ENCODE results near the gene KCNN1. TPM values are rescaled to one million over a fixed set of nuclear protein-coding genes. Genes with fewer than 3 reads are reported as not detected.

KCNN1 gene
- total and polyA plus RNA-seq, 9 of the 15 experiments (the other 6 are each of a cell fraction or from before 2014, with no cell fraction given), result 0.01 to 6.2 (median 0.72) TPM

- TF ChIP-seq FOXP4 (CRISPR knock-in tag; IDR thresholded peaks at IDR 0.05; ENCODE audit: borderline replicate concordance) (no peak), SAFB (IDR thresholded peaks at IDR 0.05; ENCODE audit: borderline replicate concordance, low read depth, low read length) (no peak), VEZF1 (CRISPR knock-in tag; IDR thresholded peaks at IDR 0.05) (no peak), EGR1 (conservative IDR thresholded peaks at IDR 0.05) (peak; percentile 43), ZFPM2 (CRISPR knock-in tag; IDR thresholded peaks at IDR 0.05) (no peak), ATF6 (CRISPR knock-in tag; IDR thresholded peaks at IDR 0.05) (no peak), ZNF764 (CRISPR knock-in tag; IDR thresholded peaks at IDR 0.05; ENCODE audit: low read depth) (no peak), CREB1 (IDR thresholded peaks at IDR 0.05) (no peak), CREB1 (CRISPR knock-in tag; IDR thresholded peaks at IDR 0.05) (no peak), ZNF584 (CRISPR knock-in tag; IDR thresholded peaks at IDR 0.05; ENCODE audit: low read depth) (no peak), MTA1 (IDR thresholded peaks at IDR 0.05; ENCODE audit: borderline replicate concordance) (no peak), MXD1 (CRISPR knock-in tag; IDR thresholded peaks at IDR 0.05; ENCODE audit: borderline replicate concordance, poor library complexity, severe bottlenecking) (no peak), DMBX1 (CRISPR knock-in tag; IDR thresholded peaks at IDR 0.05; ENCODE audit: borderline replicate concordance) (no peak), POLR2H (tag; IDR thresholded peaks at IDR 0.05; ENCODE audit: low read depth) (no peak), MYBL2 (IDR thresholded peaks at IDR 0.05; ENCODE audit: low read depth) (no peak), MYBL2 (CRISPR knock-in tag; IDR thresholded peaks at IDR 0.05; ENCODE audit: borderline replicate concordance) (no peak), BRF1 (IDR thresholded peaks at IDR 0.05; ENCODE audit: borderline replicate concordance, extremely low read depth, insufficient read length) (no peak), MAFF (IDR thresholded peaks at IDR 0.05; ENCODE audit: low read length) (no peak)
Observed at GRCh38 chr19:18020212-18021085, 53.5 kb downstream of the KCNN1 start (continued).

Measured in K562 (cell line).